Right renal pelvis (tissue), 4 donors: ENCODE data around the gene GGTLC3. TPM values are rescaled to one million over a fixed set of nuclear protein-coding genes. Genes with fewer than 3 reads are reported as not detected.
"Not testable (repeated sequence)": the region's sequence is repeated elsewhere in the genome, so short reads cannot be mapped to it uniquely, and the experiment has no call there.

Experiments
- DNase-seq, 4 donors: peaks; one replicate each; pipeline ENCODE4 v3.0.0-alpha.2; 2013; ENCODE audit warnings: low read depth in 4 of 4, low spot score in 3 of 4, missing footprints in 1 of 4
- polyA plus RNA-seq, 4 donors: library from polyadenylated mRNA; unstranded; fragments of 120-200 nt; gene quantifications; one replicate each; pipeline ENCODE4 v1.2.1, GENCODE V29; 2013; ENCODE audit not compliant: insufficient read length in 4 of 4

The GGTLC3 gene
- polyA plus RNA-seq, 4 donors = 0.20 to 0.29 TPM; not detected in 2

DNA sequence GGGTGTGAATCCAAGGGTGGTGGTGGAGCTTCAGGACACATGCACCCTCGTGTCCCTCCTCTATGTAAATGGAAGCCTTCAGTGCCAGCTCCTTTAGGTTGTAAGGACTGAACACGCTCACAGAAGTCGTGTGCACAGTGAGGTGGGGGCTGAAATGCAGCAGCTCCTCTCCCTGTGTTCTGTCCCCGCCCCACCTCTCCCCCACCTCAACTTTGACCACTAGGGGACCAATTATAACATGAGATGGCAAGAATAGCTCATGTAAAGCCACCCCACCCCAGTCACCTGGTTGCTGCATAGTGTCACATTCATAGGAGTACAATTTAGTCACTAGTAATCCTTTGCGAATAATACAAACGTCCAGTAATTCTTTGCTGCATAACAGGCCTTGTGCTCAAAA is 4.8 kb upstream of the GGTLC3 start:
- DNase-seq = not testable (repeated sequence)

DNA sequence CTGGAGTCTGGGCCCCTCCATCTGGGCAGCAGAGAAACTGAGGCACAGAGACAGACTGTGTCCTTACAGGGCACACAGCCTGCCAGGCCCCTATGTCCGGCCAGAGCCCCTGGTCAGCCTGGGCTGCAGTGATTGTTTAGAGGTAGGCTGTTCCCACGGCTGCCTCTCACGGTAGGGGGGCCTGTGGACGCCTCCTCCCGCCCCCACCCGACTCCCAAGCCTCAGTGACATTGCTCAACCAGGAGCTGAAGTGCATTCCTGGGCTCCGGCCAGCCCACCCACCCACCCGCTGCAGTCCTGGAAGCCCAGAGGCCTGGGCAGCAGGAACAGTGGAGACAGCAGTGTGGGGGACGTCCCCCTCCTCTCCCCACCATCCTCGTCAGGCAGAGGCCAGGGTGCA is 4.5 kb downstream of the GGTLC3 start:
- not testable (repeated sequence) for DNase-seq

DNA sequence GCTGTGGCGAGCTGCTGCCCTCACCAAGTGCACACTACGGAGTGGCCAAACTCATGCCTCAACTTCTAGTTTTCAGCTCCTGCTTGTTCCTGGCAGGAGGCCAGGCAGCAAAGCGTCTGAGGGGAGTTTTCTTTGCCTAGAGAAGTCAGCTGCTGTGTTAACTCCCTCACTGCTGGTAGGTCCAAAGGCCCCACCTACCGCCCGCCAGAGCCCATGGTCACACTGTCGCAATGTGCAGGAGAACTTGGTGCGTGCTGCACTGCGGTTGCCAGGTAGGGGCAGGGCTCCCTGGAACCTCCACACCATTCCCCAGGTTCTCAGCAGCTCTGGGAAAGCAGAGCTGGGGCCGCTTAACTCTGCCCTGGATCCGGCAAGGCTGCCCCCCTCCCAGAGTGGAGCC is 5.6 kb downstream of the GGTLC3 start:
- not testable (repeated sequence) for DNase-seq

DNA sequence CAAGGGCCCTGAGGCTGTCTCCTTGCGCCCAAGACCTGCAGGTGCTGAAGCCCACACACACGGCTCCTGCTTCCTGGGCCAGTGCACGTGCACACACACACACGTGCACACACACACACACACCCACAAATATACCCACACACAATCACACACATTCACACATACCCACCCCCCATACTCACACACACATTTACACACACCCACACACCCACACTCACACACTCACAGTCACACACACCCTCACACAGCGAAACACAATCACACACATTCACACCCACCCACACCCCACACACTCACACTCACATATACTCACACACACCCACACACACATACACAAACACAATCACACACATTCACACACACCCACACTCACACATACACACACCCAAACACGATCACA is 6.6 kb downstream of the GGTLC3 start:
- DNase-seq = not testable (repeated sequence)

DNA sequence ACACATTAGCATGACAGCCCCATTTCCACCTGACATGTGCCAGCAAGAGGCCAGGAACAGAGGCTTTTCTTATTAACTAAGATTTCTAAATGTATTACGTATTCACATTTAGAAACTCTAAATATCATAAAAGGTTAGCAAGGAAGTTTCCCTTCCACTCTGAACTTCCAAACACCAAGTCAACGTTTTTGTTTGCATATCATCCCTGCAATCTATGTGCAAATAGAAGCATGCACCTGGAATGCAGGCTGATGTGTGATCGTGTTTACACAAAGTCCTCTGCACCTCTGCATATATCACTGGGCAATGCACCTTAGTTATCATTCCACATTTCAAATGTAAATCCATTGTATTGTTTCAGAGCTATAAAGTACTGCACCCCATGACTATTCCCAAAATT is 21.7 kb downstream of the GGTLC3 start:
- DNase-seq = not testable (repeated sequence)

Other genes starting within 250 kb of the GGTLC3 start
- 1 to 10 TPM in 1 of 4 donors, under 1 TPM in 2, not detected in 1; 0.34 to 4.8 (median 0.47) TPM for gene TMEM191B, start 9.6 kb upstream of the GGTLC3 start, polyA plus RNA-seq
- under 1 TPM; 0.19 to 0.57 (median 0.37) TPM for gene RIMBP3, start 93.8 kb upstream of the GGTLC3 start, polyA plus RNA-seq